ENCODE measurements around the gene UNC13A. TPM values are rescaled to one million over a fixed set of nuclear protein-coding genes. Genes with fewer than 3 reads are reported as not detected.

Gene UNC13A
- total and polyA plus RNA-seq, 2 donors (not counting 1 experiment from before 2014, with no cell fraction given): under 0.01 to 0.28 TPM

DNA sequence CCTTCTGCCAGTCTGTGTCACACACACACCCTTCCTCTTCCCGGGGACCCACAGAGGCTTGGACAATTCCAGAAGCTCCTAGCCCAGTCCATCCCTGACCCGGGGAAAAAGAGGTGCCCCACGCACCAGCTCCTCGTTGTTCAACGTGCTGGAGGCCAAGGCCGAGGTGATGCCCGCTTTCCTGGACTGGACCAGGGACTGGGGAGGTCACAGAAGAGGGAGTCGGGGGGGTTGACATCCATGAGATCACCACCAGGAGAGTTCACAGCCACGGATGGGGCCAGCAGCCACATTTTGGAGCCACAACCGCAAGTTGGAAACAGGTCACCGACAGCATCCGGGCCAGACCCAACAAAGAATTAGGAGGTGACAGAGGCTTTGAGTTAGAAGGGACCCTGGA is 39.4 kb downstream of the UNC13A start:
- Histone ChIP-seq H3K79me2 (ENCODE audit: control insufficient read depth, insufficient read depth, low read length) (no peaks in the 10 kb centered on the region), H3K27me3 (ENCODE audit: control insufficient read depth, insufficient read depth, low read length) (no peaks in the 10 kb centered on the region), H3K9ac (ENCODE audit: insufficient read depth, low read length) (no peak overlapping the region), H2AFZ (ENCODE audit: low read length) (no peak overlapping the region), H3K4me3 (replicated peaks in 1 of 4; ENCODE audit: control extremely low read depth in 1 of 4, insufficient read depth in 1 of 4, low read depth in 3 of 4, low read length in 4 of 4) (no peak overlapping the region), H3K36me3 (ENCODE audit: control insufficient read depth, insufficient read depth, low read length) (no peaks in the 10 kb centered on the region), H3K4me1 (ENCODE audit: control insufficient read depth, extremely low read depth, insufficient read depth, low read length) (no peaks in the 10 kb centered on the region), H3K27ac (ENCODE audit: insufficient read depth, low read length) (no peak overlapping the region), H4K20me1 (ENCODE audit: control insufficient read depth, extremely low read depth, insufficient read depth, low read length) (no peaks in the 10 kb centered on the region), H3K9me3 (ENCODE audit: control insufficient read depth, insufficient read depth, low read depth, low read length) (no peaks in the 10 kb centered on the region), H3K4me2 (ENCODE audit: extremely low read depth, insufficient read depth, low read length) (no peak overlapping the region)
- DNase-seq (ENCODE audit: low read depth in 2 of 2): no peak
- no peak for TF ChIP-seq EZH2 (IDR thresholded peaks at IDR 0.05; ENCODE audit: low read length, missing control alignments)
- TF ChIP-seq CTCF (conservative IDR thresholded peaks at IDR 0.05 in 1 of 2, IDR thresholded peaks at IDR 0.05 in 1 of 2; ENCODE audit: low read depth in 1 of 2, low read length in 2 of 2): no peak

GRCh38 chr19:17648097-17648660 is 40.0 kb downstream of the UNC13A start:
- Histone ChIP-seq H3K9me3 (ENCODE audit: control insufficient read depth, insufficient read depth, low read depth, low read length) (no peaks in the 10 kb centered on the region), H2AFZ (ENCODE audit: low read length) (no peak overlapping the region), H4K20me1 (ENCODE audit: control insufficient read depth, extremely low read depth, insufficient read depth, low read length) (no peaks in the 10 kb centered on the region), H3K9ac (ENCODE audit: insufficient read depth, low read length) (no peak overlapping the region), H3K4me1 (ENCODE audit: control insufficient read depth, extremely low read depth, insufficient read depth, low read length) (no peaks in the 10 kb centered on the region), H3K4me3 (replicated peaks in 1 of 4; ENCODE audit: control extremely low read depth in 1 of 4, insufficient read depth in 1 of 4, low read depth in 3 of 4, low read length in 4 of 4) (no peak overlapping the region), H3K27ac (ENCODE audit: insufficient read depth, low read length) (no peak overlapping the region), H3K79me2 (ENCODE audit: control insufficient read depth, insufficient read depth, low read length) (no peaks in the 10 kb centered on the region), H3K36me3 (ENCODE audit: control insufficient read depth, insufficient read depth, low read length) (no peaks in the 10 kb centered on the region), H3K27me3 (ENCODE audit: control insufficient read depth, insufficient read depth, low read length) (no peaks in the 10 kb centered on the region), H3K4me2 (ENCODE audit: extremely low read depth, insufficient read depth, low read length) (no peak overlapping the region)
- TF ChIP-seq CTCF (conservative IDR thresholded peaks at IDR 0.05 in 1 of 2, IDR thresholded peaks at IDR 0.05 in 1 of 2; ENCODE audit: low read depth in 1 of 2, low read length in 2 of 2): no peak
- TF ChIP-seq EZH2 (IDR thresholded peaks at IDR 0.05; ENCODE audit: low read length, missing control alignments): no peak
- no peak for DNase-seq (ENCODE audit: low read depth in 2 of 2)

DNA sequence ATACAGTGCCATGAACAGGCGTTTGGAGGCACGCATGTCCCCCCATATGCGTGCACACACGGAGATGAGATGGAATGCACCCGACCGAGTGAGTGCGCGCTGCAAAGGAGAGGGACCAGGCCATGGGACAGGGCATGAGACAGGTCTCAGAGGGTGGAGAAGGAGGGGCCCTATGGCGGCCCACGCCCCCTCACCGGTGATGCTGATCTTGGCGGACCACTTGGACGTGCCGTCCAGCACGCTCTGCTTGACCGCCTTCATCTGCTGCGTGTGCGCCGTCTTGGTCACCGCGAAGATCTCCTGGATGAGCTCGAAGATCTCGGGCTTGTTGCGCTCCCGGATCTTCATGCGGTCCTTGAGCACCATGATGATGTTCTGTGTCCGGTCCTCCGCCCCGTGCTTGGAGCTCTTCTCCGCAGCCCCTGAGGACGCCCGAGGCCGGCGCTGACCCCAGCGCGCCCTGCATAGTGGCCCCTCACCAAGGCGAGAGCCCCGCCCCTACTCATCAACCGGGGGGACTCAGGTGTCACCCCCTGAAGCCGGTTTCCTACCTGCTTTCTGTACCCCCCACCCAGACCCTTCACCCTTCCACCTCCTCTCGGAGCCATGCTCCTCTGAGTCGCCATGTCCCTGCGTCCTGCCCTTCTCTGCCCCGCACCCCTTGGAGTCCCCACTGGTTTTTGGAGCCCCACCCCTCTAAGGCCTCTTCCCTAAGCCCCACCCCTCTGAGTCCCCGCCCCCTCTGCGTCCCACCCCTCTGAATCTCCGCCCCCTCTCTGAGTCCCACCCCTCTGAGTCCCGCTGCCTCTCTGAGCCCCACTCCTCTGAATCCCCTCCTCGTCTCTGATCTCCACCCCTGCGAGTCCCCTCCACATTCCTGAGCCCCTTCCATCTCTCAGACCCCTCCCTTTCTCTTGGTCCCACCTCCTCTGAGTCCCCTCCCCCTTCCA is 40.8 kb downstream of the UNC13A start:
- no peak overlapping the region for H3K4me3 ChIP-seq (replicated peaks in 1 of 4; ENCODE audit: control extremely low read depth in 1 of 4, insufficient read depth in 1 of 4, low read depth in 3 of 4, low read length in 4 of 4)
- H3K27me3 ChIP-seq (ENCODE audit: control insufficient read depth, insufficient read depth, low read length): no peaks in the 10 kb centered on the region
- no peaks in the 10 kb centered on the region for H3K36me3 ChIP-seq (ENCODE audit: control insufficient read depth, insufficient read depth, low read length)
- no peaks in the 10 kb centered on the region for H4K20me1 ChIP-seq (ENCODE audit: control insufficient read depth, extremely low read depth, insufficient read depth, low read length)
- H3K9ac ChIP-seq (ENCODE audit: insufficient read depth, low read length): no peak overlapping the region
- no peaks in the 10 kb centered on the region for H3K79me2 ChIP-seq (ENCODE audit: control insufficient read depth, insufficient read depth, low read length)
- H3K9me3 ChIP-seq (ENCODE audit: control insufficient read depth, insufficient read depth, low read depth, low read length): no peaks in the 10 kb centered on the region
- no peaks in the 10 kb centered on the region for H3K4me1 ChIP-seq (ENCODE audit: control insufficient read depth, extremely low read depth, insufficient read depth, low read length)
- no peak for TF ChIP-seq EZH2 (IDR thresholded peaks at IDR 0.05; ENCODE audit: low read length, missing control alignments)
- no peak overlapping the region for H3K4me2 ChIP-seq (ENCODE audit: extremely low read depth, insufficient read depth, low read length)
- no peak overlapping the region for H2AFZ ChIP-seq (ENCODE audit: low read length)
- DNase-seq (ENCODE audit: low read depth in 2 of 2): no peak
- no peak overlapping the region for H3K27ac ChIP-seq (ENCODE audit: insufficient read depth, low read length)

Data from fibroblast of lung (primary cell).